T-cell (primary cell): ENCODE data around the gene FLNB. TPM values are rescaled to one million over a fixed set of nuclear protein-coding genes. Genes with fewer than 3 reads are reported as not detected.
A peak's percentile ranks its signal among the peaks of the same experiment; 100 is the strongest.

ENCODE experiments used
- ATAC-seq, 4 experiments: fragments of 200-7000 bp in 3 of 4; fragments of 150-1000 bp in 1 of 4; cut with Tn5 transposase; replicated peaks in 1 of 4; 1 replicate in 3 of 4; 2 replicates in 1 of 4; pipeline ENCODE4 v1.10.0; 2021; ENCODE audit warnings: moderate library complexity in 3 of 4, mild to moderate bottlenecking in 2 of 4, moderate number of reproducible peaks in 1 of 4
- CTCF ChIA-PET, 2 donors: fragments of 300-600 bp; sonication (Branson Sonifier 250); formaldehyde crosslinking; loops; one replicate each; lab custom pipeline; 2022; ENCODE audit warnings: antibody characterized with exemption in 2 of 2; lab: Charles Lee
- POLR2A ChIA-PET, 2 donors: fragments of 300-600 bp; sonication (Branson Sonifier 250); formaldehyde crosslinking; loops; one replicate each; lab custom pipeline; 2022; ENCODE audit warnings: antibody characterized with exemption in 2 of 2; lab: Charles Lee
- DNase-seq, 35 experiments: peaks; one replicate each; pipeline versions ENCODE4 v3.0.0 to v3.0.0-alpha.2; 2013 to 2023
- H3K27ac ChIP-seq: one replicate; pipeline ENCODE4 v1.5.1; 2013; ENCODE audit warnings: low read length
- H3K27me3 ChIP-seq, 2 experiments: replicated peaks in 1 of 2; 1 replicate in 1 of 2; 2 replicates in 1 of 2; pipeline versions ENCODE4 v1.6.1 to v1.7.0; 2013; ENCODE audit warnings: low read length in 1 of 2, mixed read lengths in 1 of 2; ENCODE audit not compliant: control insufficient read depth in 2 of 2, insufficient read depth in 2 of 2; ENCODE audit errors: extremely low read depth in 1 of 2
- H3K36me3 ChIP-seq, 2 donors: 1 replicate in 1 of 2; 2 replicates in 1 of 2; pipeline versions ENCODE4 v1.6.1 to v1.7.0; 2013; ENCODE audit warnings: low read length in 1 of 2; ENCODE audit not compliant: control insufficient read depth in 2 of 2, insufficient read depth in 1 of 2; ENCODE audit errors: extremely low read depth in 1 of 2
- H3K4me1 ChIP-seq, 2 experiments: 1 replicate in 1 of 2; 2 replicates in 1 of 2; pipeline versions ENCODE4 v1.6.1 to v1.7.0; 2013; ENCODE audit warnings: low read length in 2 of 2, mixed read lengths in 1 of 2; ENCODE audit not compliant: insufficient read depth in 2 of 2, control insufficient read depth in 1 of 2; ENCODE audit errors: extremely low read depth in 1 of 2
- H3K4me3 ChIP-seq, 2 donors: 1 replicate in 1 of 2; 2 replicates in 1 of 2; pipeline versions ENCODE4 v1.5.1 to v1.7.0; 2013; ENCODE audit warnings: mild to moderate bottlenecking in 2 of 2, low read length in 1 of 2, moderate library complexity in 1 of 2; ENCODE audit not compliant: control insufficient read depth in 1 of 2; ENCODE audit errors: extremely low read depth in 1 of 2
- H3K9me3 ChIP-seq: 2 replicates; pipeline ENCODE4 v1.7.0; 2013
- H3K27ac Mint-ChIP-seq, 2 donors: one replicate each; pipeline ENCODE4 v1.8.0; 2020 to 2021; ENCODE audit warnings: mild to moderate bottlenecking in 2 of 2, mixed read lengths in 2 of 2
- H3K27me3 Mint-ChIP-seq, 2 donors: one replicate each; pipeline ENCODE4 v1.8.0; 2021 to 2022; ENCODE audit warnings: mixed read lengths in 2 of 2
- H3K36me3 Mint-ChIP-seq: one replicate; pipeline ENCODE4 v1.8.0; 2021; ENCODE audit warnings: mixed read lengths
- H3K4me1 Mint-ChIP-seq, 3 donors: one replicate each; pipeline ENCODE4 v1.8.0; 2020 to 2022; ENCODE audit warnings: mixed read lengths in 3 of 3, mild to moderate bottlenecking in 1 of 3
- H3K4me3 Mint-ChIP-seq, 3 donors: one replicate each; pipeline ENCODE4 v1.8.0; 2020 to 2022; ENCODE audit warnings: mild to moderate bottlenecking in 3 of 3, mixed read lengths in 3 of 3, moderate library complexity in 3 of 3
- H3K9me3 Mint-ChIP-seq, 3 donors: one replicate each; pipeline ENCODE4 v1.8.0; 2020 to 2022; ENCODE audit warnings: mixed read lengths in 3 of 3
- WGBS: methylation state at CpG from one replicate; pipeline ENCODE4 v1.1.5; 2013; ENCODE audit warnings: missing lambda C conversion rate; ENCODE audit not compliant: insufficient coverage; 5-methylcytosine and 5-hydroxymethylcytosine counted together
- total RNA-seq, 35 experiments: library from RNA in 6 of 35; stranded (reverse) in 6 of 35; fragments of 120-200 nt in 1 of 35; gene quantifications; one replicate each; pipeline versions ENCODE4 v1.2.1 to v1.2.4 and lab custom pipeline; 2013 to 2026

Gene FLNB
- total RNA-seq, 5 donors from 2014 or later (not counting 1 experiment from before 2014, with no cell fraction given): 37.0 to 79.7 (median 39.4) TPM

- H3K27ac Mint-ChIP-seq: no peak overlapping the region
- H3K9me3 Mint-ChIP-seq: no peaks in the 10 kb centered on the region
- Histone ChIP-seq H3K4me1 (peaks cover 5 to 10% of the 10 kb centered on the region in 2 experiments), H3K27ac (no peak overlapping the region), H3K36me3 (no peaks in the 10 kb centered on the region), H3K27me3 (no peaks in the 10 kb centered on the region), H3K4me3 (no peak overlapping the region), H3K9me3 (no peaks in the 10 kb centered on the region)
- DNase-seq (no peak), ATAC-seq (no peak)
- peaks cover 39 to 65% (median 44%) of the 10 kb centered on the region in 3 donors for H3K4me1 Mint-ChIP-seq
- POLR2A ChIA-PET: no interaction called here
- H3K4me3 Mint-ChIP-seq: no peak overlapping the region
- no peaks in the 10 kb centered on the region for H3K27me3 Mint-ChIP-seq
- CTCF ChIA-PET: interaction anchor here in 1 of 2 donors (1.5 kb wide), 1 partner anchor 13 kb away, joined by 4 read pairs; the partner anchor contains the start of gene FLNB
- peaks cover 2% of the 10 kb centered on the region for H3K36me3 Mint-ChIP-seq
- WGBS: 95% methylated on average over 7 of the region's 7 CpGs
Measured at GRCh38 chr3:58020783-58021071, 12.5 kb downstream of the FLNB start.

- Mint-ChIP-seq H3K4me1 (peaks cover 39 to 67% (median 47%) of the 10 kb centered on the region in 3 donors), H3K27me3 (no peaks in the 10 kb centered on the region), H3K36me3 (peaks cover 2% of the 10 kb centered on the region), H3K4me3 (no peak overlapping the region), H3K27ac (no peak overlapping the region), H3K9me3 (no peaks in the 10 kb centered on the region)
- POLR2A ChIA-PET: no interaction called here
- CTCF ChIA-PET: no interaction called here
- Histone ChIP-seq H3K9me3 (no peaks in the 10 kb centered on the region), H3K27me3 (no peaks in the 10 kb centered on the region), H3K27ac (no peak overlapping the region), H3K36me3 (no peaks in the 10 kb centered on the region), H3K4me1 (peaks cover 5 to 10% of the 10 kb centered on the region in 2 experiments), H3K4me3 (no peak overlapping the region)
- no peak for DNase-seq
- WGBS: 100% methylated on average over 2 of the region's 8 CpGs
- no peak for ATAC-seq
Measured at GRCh38 chr3:58021072-58021959, 13.1 kb downstream of the FLNB start.

- peaks cover 5 to 10% of the 10 kb centered on the region in 2 experiments for H3K4me1 ChIP-seq
- Mint-ChIP-seq H3K4me1 (peaks cover 39 to 61% (median 43%) of the 10 kb centered on the region in 3 donors), H3K36me3 (peaks cover 2% of the 10 kb centered on the region), H3K4me3 (no peak overlapping the region), H3K27me3 (no peaks in the 10 kb centered on the region), H3K9me3 (no peaks in the 10 kb centered on the region), H3K27ac (peak overlapping the region in 1 of 2 donors; percentile 15)
- H3K27me3 ChIP-seq: no peaks in the 10 kb centered on the region
- no peak overlapping the region for H3K27ac ChIP-seq
- H3K36me3 ChIP-seq: no peaks in the 10 kb centered on the region
- no peak for ATAC-seq
- no peak for DNase-seq
- no peak overlapping the region for H3K4me3 ChIP-seq
- WGBS: 100% methylated on average over 2 of the region's 5 CpGs
- ChIA-PET POLR2A (interaction anchor here in 1 of 2 donors (0.9 kb wide), 1 partner anchor 310 kb away, joined by 5 read pairs; no protein-coding TSS in a partner anchor), CTCF (no interaction called here)
- H3K9me3 ChIP-seq: no peaks in the 10 kb centered on the region
Measured at GRCh38 chr3:58021962-58022361, 13.7 kb downstream of the FLNB start.

- no peak overlapping the region for H3K4me3 Mint-ChIP-seq
- no peaks in the 10 kb centered on the region for H3K36me3 ChIP-seq
- no peaks in the 10 kb centered on the region for H3K27me3 ChIP-seq
- no peak overlapping the region for H3K4me3 ChIP-seq
- H3K9me3 Mint-ChIP-seq: no peaks in the 10 kb centered on the region
- peaks cover 5 to 10% of the 10 kb centered on the region in 2 experiments for H3K4me1 ChIP-seq
- peak overlapping the region in 1 of 2 donors; percentile 15 for H3K27ac Mint-ChIP-seq
- no peak overlapping the region for H3K27ac ChIP-seq
- ATAC-seq (no peak), DNase-seq (no peak)
- no CpG with 5 or more reads among the region's 3 CpGs for WGBS
- peaks cover 38 to 62% (median 44%) of the 10 kb centered on the region in 3 donors for H3K4me1 Mint-ChIP-seq
- CTCF ChIA-PET: no interaction called here
- POLR2A ChIA-PET: interaction anchor here (0.6 to 0.9 kb wide), 2 partner anchors 19 to 310 kb away, joined by 5 to 9 read pairs; no protein-coding TSS in a partner anchor
- no peaks in the 10 kb centered on the region for H3K9me3 ChIP-seq
- H3K27me3 Mint-ChIP-seq: no peaks in the 10 kb centered on the region
- H3K36me3 Mint-ChIP-seq: peaks cover 2% of the 10 kb centered on the region
Measured at GRCh38 chr3:58022490-58022889, 14.3 kb downstream of the FLNB start.

- H3K9me3 Mint-ChIP-seq: no peaks in the 10 kb centered on the region
- no peak overlapping the region for H3K4me3 Mint-ChIP-seq
- POLR2A ChIA-PET: interaction anchor here in 1 of 2 donors (0.5 kb wide), 1 partner anchor 1210 kb away, joined by 7 read pairs; no protein-coding TSS in a partner anchor
- Histone ChIP-seq H3K4me1 (peaks cover 5 to 10% of the 10 kb centered on the region in 2 experiments), H3K27ac (no peak overlapping the region), H3K27me3 (no peaks in the 10 kb centered on the region), H3K36me3 (no peaks in the 10 kb centered on the region), H3K9me3 (no peaks in the 10 kb centered on the region), H3K4me3 (no peak overlapping the region)
- no peak overlapping the region for H3K27ac Mint-ChIP-seq
- ATAC-seq (no peak), DNase-seq (no peak)
- H3K4me1 Mint-ChIP-seq: peaks cover 40 to 62% (median 45%) of the 10 kb centered on the region in 3 donors
- H3K36me3 Mint-ChIP-seq: peaks cover 2% of the 10 kb centered on the region
- H3K27me3 Mint-ChIP-seq: no peaks in the 10 kb centered on the region
- WGBS: 45% methylated on average over 1 of the region's 2 CpGs
- CTCF ChIA-PET: interaction anchor here (0.6 to 1.9 kb wide), 3 partner anchors 11 to 213 kb away, joined by 4 to 14 read pairs (median 7); no protein-coding TSS in a partner anchor
Measured at GRCh38 chr3:58023531-58023930, 15.3 kb downstream of the FLNB start.

- 100% methylated on average over 2 of the region's 5 CpGs for WGBS
- no peak overlapping the region for H3K27ac ChIP-seq
- peaks cover 0 to 9% of the 10 kb centered on the region in 2 experiments for H3K4me1 ChIP-seq
- no peaks in the 10 kb centered on the region for H3K9me3 Mint-ChIP-seq
- H3K27ac Mint-ChIP-seq: no peak overlapping the region
- H3K36me3 ChIP-seq: no peaks in the 10 kb centered on the region
- DNase-seq (no peak), ATAC-seq (no peak)
- no peaks in the 10 kb centered on the region for H3K9me3 ChIP-seq
- H3K4me3 ChIP-seq: no peak overlapping the region
- peaks cover 2% of the 10 kb centered on the region for H3K36me3 Mint-ChIP-seq
- ChIA-PET POLR2A (no interaction called here), CTCF (interaction anchor here (0.6 kb wide), 4 partner anchors 61 to 1533 kb away, joined by 4 to 7 read pairs (median 6); no protein-coding TSS in a partner anchor)
- no peaks in the 10 kb centered on the region for H3K27me3 Mint-ChIP-seq
- H3K4me3 Mint-ChIP-seq: no peak overlapping the region
- peaks cover 28 to 56% (median 40%) of the 10 kb centered on the region in 3 donors for H3K4me1 Mint-ChIP-seq
- no peaks in the 10 kb centered on the region for H3K27me3 ChIP-seq
Measured at GRCh38 chr3:58025406-58025805, 17.2 kb downstream of the FLNB start.
